Activated CD4-positive, alpha-beta T cell treated with anti-CD3 and anti-CD28 coated beads, Interleukin-2, amount 50 U/mL, for 16 hours (primary cell): ENCODE measurements around the gene CAPS.
"Not testable (repeated sequence)": the region's sequence is repeated elsewhere in the genome, so short reads cannot be mapped to it uniquely, and the experiment has no call there.

ENCODE experiments used
- DNase-seq: peaks from one replicate; pipeline ENCODE4 v3.0.0-alpha.2; 2020

CAPS gene

GRCh38 chr19:5958851-5959122, 44.7 kb downstream of the CAPS start:
- no peak for DNase-seq

GRCh38 chr19:5959260-5960004, 45.4 kb downstream of the CAPS start:
- no peak for DNase-seq

- DNase-seq: no peak
Measured at GRCh38 chr19:5960005-5961001, 46.2 kb downstream of the CAPS start.

GRCh38 chr19:5961641-5961968, 47.6 kb downstream of the CAPS start:
- DNase-seq: not testable (repeated sequence)

- DNase-seq: peak; percentile 73
Measured at GRCh38 chr19:5961969-5962945, 48.2 kb downstream of the CAPS start.

GRCh38 chr19:5963259-5963658, 49.2 kb downstream of the CAPS start:
- not testable (repeated sequence) for DNase-seq

GRCh38 chr19:5963855-5964254, 49.8 kb downstream of the CAPS start:
- no peak for DNase-seq

GRCh38 chr19:5964816-5965565, 50.9 kb downstream of the CAPS start:
- no peak for DNase-seq
